Uterus (tissue), 4 donors: Measurements from ENCODE around the gene DPM3. TPM values are rescaled to one million over a fixed set of nuclear protein-coding genes. Genes with fewer than 3 reads are reported as not detected.
"Not testable (repeated sequence)": the region's sequence is repeated elsewhere in the genome, so short reads cannot be mapped to it uniquely, and the experiment has no call there.

ENCODE experiments used
- DNase-seq, 2 donors: peaks; one replicate each; pipeline ENCODE4 v3.0.0-alpha.2; 2019 to 2020
- H3K27ac ChIP-seq, 2 donors: fragments of 200-600 bp; sonication (generic); 1 replicate in 1 of 2; 2 replicates in 1 of 2; pipeline ENCODE4 v1.5.1; 2016 to 2018
- H3K27me3 ChIP-seq, 2 donors: fragments of 200-600 bp; sonication (generic); one replicate each; pipeline ENCODE4 v1.5.1; 2018 to 2019; ENCODE audit warnings: control low read depth in 1 of 2
- H3K36me3 ChIP-seq, 2 donors: fragments of 200-600 bp; sonication (generic); one replicate each; pipeline ENCODE4 v1.5.1; 2019; ENCODE audit warnings: control low read depth in 1 of 2
- H3K4me1 ChIP-seq, 2 donors: fragments of 200-600 bp; sonication (generic); one replicate each; pipeline ENCODE4 v1.5.1; 2018 to 2019; ENCODE audit warnings: control low read depth in 1 of 2
- H3K4me3 ChIP-seq, 2 donors: fragments of 200-600 bp; sonication (generic); 1 replicate in 1 of 2; 2 replicates in 1 of 2; pipeline ENCODE4 v1.5.1; 2018 to 2019; ENCODE audit warnings: mild to moderate bottlenecking in 1 of 2
- H3K9me3 ChIP-seq, 2 donors: fragments of 200-600 bp; sonication (generic); one replicate each; pipeline ENCODE4 v1.5.1; 2019; ENCODE audit warnings: control low read depth in 1 of 2
- CTCF ChIP-seq, 4 experiments: fragments of 200-600 bp in 2 of 4; fragments of 450-650 bp in 2 of 4; sonication (generic) in 2 of 4; IDR thresholded peaks; one replicate each; pipeline ENCODE4 v1.5.1; 2016 to 2019; ENCODE audit warnings: antibody characterized with exemption in 4 of 4, mild to moderate bottlenecking in 2 of 4, moderate library complexity in 1 of 4
- POLR2A ChIP-seq, 2 donors: fragments of 450-650 bp; IDR thresholded peaks; one replicate each; pipeline ENCODE4 v1.6.1; 2016; ENCODE audit warnings: antibody characterized with exemption in 2 of 2, mild to moderate bottlenecking in 1 of 2, moderate library complexity in 1 of 2
- intact Hi-C: fragments of 100-400 bp; cut with DNase I; formaldehyde crosslinking; loops from one replicate; pipeline ENCODE4 v1.15.1; 2023; ENCODE audit warnings: low total_unique reads
- total RNA-seq, 4 donors: library from RNA; depleted of rRNA in 3 of 4; stranded (reverse); fragments of >200 nt in 3 of 4; gene quantifications; one replicate each; pipeline versions ENCODE4 v1.1.0 to v1.2.4, GENCODE V29; 2014 to 2023
- donor health status: DM: yes; HTN: yes; CAD: no.

The DPM3 gene
- total RNA-seq, 4 donors from 2014 or later: 36.1 to 94.4 (median 85.4) TPM

DNA sequence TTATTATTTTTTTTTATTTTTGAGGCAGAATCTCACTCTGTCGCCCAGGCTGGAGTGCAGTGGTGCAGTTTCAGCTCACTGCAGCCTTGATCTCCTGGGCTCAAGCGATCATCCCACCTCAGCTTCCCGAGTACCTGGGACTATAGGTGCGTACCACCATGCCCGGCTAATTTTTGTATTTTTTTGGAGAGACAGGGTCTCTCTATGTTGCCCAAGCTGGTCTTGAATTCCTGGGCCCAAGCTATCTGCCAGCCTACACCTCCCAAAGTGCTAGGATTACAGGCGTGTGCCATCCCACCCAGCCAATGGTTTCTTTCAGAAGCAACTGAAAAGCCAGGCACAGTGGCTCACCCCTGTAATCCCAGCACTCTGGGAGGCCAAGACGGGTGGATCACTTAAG lies 30.5 kb upstream of the DPM3 start:
- intact Hi-C loops: loop anchor here (2.0 kb wide), 1 partner anchor 78 kb away; no protein-coding TSS in a partner anchor
- DNase-seq: no peak
- H3K4me1 ChIP-seq: peaks cover 0 to 19% of the 10 kb centered on the region in 2 donors

GRCh38 chr1:155170101-155170785 lies 29.9 kb upstream of the DPM3 start:
- DNase-seq: no peak
- Histone ChIP-seq H3K4me1 (peaks cover 0 to 19% of the 10 kb centered on the region in 2 donors), H3K27me3 (no peaks in the 10 kb centered on the region), H3K9me3 (no peaks in the 10 kb centered on the region), H3K27ac (no peak overlapping the region), H3K36me3 (no peaks in the 10 kb centered on the region), H3K4me3 (no peak overlapping the region)
- TF ChIP-seq CTCF (IDR thresholded peaks at IDR 0.05) (no peak), POLR2A (IDR thresholded peaks at IDR 0.05) (no peak)
- intact Hi-C loops: loop anchor here (2.0 kb wide), 1 partner anchor 77 kb away; no protein-coding TSS in a partner anchor

More for the DNA sequence above, 30.5 kb upstream of the DPM3 start:
- Histone ChIP-seq H3K27ac (no peak overlapping the region), H3K36me3 (no peaks in the 10 kb centered on the region), H3K9me3 (no peaks in the 10 kb centered on the region), H3K4me3 (no peak overlapping the region), H3K27me3 (no peaks in the 10 kb centered on the region)
- TF ChIP-seq CTCF (IDR thresholded peaks at IDR 0.05) (no peak), POLR2A (IDR thresholded peaks at IDR 0.05) (no peak)

DNA sequence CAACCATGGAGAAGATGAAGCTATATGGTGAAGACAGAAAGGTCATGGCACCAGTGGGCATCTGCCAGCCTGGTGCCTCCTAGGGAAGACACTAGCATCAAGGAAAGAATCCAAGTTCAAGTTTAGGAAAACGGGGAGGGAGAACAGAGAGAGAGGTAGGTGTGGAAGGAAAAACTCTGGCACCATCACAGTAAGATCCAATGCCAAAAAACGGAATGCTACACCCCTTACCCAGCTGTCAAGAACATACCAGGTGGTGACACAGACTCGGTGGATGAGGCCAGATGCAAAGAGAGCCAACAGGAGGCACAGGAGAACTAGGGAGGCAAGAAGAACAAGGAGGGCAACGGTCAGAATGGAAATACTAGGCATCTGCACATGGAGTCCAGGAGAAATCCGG lies 29.2 kb upstream of the DPM3 start:
- H3K27me3 ChIP-seq: no peaks in the 10 kb centered on the region
- no peak overlapping the region for H3K4me3 ChIP-seq
- no peak for TF ChIP-seq CTCF (IDR thresholded peaks at IDR 0.05)
- no peak for TF ChIP-seq POLR2A (IDR thresholded peaks at IDR 0.05)
- intact Hi-C loops: no loop called here
- no peak for DNase-seq
- no peaks in the 10 kb centered on the region for H3K9me3 ChIP-seq
- H3K4me1 ChIP-seq: peaks cover 0 to 19% of the 10 kb centered on the region in 2 donors
- no peak overlapping the region for H3K27ac ChIP-seq
- H3K36me3 ChIP-seq: no peaks in the 10 kb centered on the region

DNA sequence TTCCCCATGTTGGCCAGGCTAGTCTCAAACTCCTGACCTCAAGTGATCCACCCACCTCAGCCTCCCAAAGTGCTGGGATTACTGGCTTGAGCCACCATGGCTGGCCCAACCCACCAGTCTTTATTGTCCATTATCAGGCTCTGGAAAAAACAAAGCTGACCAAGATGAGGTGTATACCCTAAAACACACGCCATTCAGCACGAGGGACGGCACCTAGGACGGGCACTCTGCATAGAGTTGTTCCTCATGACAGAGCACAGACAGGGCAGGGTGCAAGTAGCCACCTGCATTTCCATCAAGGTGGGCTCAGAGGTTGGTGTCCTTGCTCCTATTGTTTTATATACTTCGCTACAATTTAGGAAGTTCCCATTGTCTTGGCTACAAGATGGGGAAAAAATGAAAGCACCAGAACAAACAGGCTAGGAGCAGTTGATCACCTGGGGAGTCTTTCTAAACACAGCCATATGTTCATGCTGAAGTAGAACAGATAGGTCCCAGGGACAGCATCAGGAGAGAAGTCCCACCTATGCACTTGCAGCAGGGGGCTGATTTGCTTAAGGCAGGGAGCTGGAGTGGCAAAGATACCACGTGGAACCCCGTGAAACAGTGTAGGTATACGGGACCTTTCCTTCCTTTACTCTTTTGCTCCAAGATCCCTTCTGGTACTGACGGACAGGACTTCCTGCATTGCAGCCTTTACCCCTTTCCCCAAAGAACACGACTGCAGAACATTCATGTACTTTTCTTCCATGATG lies 28.3 kb upstream of the DPM3 start:
- intact Hi-C loops: no loop called here
- Histone ChIP-seq H3K9me3 (no peaks in the 10 kb centered on the region), H3K36me3 (no peaks in the 10 kb centered on the region), H3K4me1 (peaks cover 0 to 19% of the 10 kb centered on the region in 2 donors), H3K27me3 (no peaks in the 10 kb centered on the region), H3K27ac (no peak overlapping the region), H3K4me3 (no peak overlapping the region)
- no peak for TF ChIP-seq POLR2A (IDR thresholded peaks at IDR 0.05)
- TF ChIP-seq CTCF (IDR thresholded peaks at IDR 0.05): no peak
- no peak for DNase-seq

DNA sequence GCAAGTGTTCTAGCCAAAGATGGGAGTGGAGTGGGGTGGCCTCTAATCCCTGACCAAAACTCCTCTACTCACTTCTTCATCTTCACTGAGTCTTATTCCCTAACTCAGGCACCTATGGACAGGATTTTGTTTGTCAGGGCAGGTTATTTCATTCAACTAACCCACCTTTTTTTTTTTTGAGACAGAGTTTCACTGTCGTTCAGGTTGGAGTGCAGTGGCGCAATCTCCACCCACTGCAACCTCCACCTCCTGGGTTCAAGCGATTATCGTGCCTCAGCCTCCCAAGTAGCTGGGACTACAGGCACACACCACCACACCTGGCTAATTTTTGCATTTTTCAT lies 27.7 kb upstream of the DPM3 start:
- H3K9me3 ChIP-seq, H3K27me3 ChIP-seq, DNase-seq, intact Hi-C loops, H3K36me3 ChIP-seq, H3K4me3 ChIP-seq: not testable (repeated sequence)
- H3K4me1 ChIP-seq: peaks cover 0 to 19% of the 10 kb centered on the region in 2 donors
- H3K27ac ChIP-seq: peak overlapping the region in 1 of 2 donors; percentile 42
